GM18511 (cell line): ENCODE results near the gene TBXA2R.
A peak's percentile ranks its signal among the peaks of the same experiment; 100 is the strongest.

Experiments used
- ATAC-seq: cut with Tn5 transposase; IDR thresholded peaks from one replicate; pipeline ENCODE4 v1.9.1; 2021; ENCODE audit warnings: mild to moderate bottlenecking, moderate library complexity; ENCODE audit not compliant: unreplicated experiment

The TBXA2R gene

DNA sequence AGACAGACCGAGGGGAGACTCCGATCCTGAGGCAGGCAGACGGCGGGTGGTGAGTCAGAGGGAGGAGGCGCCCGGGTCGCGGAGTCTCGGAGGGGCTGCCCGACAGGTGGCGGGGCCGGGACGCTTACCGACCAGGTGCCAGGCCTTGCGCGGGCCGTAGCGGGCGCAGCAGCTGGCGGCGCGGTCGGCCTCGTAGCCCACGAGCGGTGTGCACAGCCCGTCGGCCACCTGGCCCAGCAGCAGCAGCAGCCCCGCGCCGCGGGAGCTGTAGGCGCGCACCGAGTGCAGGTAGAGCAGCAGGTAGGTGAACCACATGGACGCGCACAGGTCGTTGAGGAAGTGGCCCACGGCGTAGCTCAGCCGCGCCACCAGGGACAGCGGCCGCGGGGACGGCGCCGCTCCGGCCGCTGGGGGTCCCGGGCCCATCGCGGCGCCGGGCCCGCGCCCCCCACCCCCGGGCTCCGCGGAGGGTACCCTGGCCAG lies 49.7 kb downstream of the TBXA2R start:
- peak; percentile 21 for ATAC-seq

DNA sequence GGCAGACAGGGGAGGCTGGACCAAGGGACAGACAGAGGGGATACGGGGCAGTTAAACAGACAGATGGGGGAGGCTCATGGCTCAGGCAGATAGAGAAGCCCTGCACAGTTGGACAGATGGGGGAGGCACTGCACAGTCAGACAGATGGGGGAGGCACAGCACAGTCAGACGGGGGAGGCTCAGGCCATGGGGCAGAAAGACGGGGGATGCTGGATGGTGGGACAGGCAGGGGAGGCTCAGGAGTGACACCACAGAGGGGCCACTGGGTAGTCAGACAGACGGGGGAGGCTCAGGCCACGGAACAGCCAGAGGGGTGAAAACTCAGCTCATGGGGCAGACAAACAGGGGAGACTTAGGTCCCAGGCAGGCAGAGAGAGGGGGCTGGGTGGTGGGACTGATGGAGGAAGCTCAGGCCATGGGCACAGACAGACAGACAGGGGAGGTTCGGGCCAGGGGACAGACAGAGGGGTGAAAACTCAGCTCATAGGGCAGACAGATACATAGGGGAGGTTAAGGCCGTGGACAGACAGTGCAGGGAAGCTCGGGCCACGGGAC lies 50.2 kb downstream of the TBXA2R start:
- ATAC-seq: no peak

DNA sequence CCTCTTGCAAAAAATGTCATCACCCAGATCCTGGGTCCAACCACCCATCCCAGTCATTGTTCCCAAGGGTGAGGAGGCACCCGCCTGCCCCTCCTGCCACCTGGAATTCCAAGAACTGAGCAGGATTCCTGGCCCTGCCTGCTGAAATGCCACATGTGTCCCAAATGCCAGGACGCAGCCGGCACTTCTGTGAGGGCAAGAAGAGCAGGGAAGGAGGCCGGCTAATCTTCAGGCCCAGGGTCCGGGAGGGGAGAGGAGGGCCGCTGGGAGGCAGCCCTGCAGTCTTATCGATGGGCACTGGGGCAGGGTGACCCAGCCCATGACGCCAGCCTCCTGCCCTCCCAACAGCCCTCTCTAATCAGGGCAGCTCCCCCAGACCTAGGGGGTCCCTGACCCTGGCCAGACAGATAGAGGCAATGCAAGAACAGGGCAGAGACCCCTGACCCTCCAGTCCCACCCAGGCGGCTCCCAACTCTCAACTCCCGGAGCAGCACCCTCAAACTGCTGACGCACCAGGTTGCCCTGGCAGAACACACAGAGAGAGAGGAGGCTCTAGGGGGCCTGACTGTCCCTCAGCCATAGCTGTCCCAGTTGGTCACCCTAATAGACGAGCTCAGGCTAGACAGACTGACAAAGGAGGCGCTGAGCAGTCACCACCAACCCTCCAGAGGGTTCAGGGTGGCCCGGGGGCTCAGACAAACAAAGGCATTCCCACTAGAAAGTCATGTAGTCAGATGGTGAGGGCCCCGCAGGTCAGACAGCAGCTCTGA lies 50.8 kb downstream of the TBXA2R start:
- no peak for ATAC-seq

- ATAC-seq: no peak
These were observed 52.2 kb downstream of the TBXA2R start for GRCh38 chr19:3554254-3555083.

- no peak for ATAC-seq
These were observed 54.9 kb downstream of the TBXA2R start for GRCh38 chr19:3551792-3552095.

DNA sequence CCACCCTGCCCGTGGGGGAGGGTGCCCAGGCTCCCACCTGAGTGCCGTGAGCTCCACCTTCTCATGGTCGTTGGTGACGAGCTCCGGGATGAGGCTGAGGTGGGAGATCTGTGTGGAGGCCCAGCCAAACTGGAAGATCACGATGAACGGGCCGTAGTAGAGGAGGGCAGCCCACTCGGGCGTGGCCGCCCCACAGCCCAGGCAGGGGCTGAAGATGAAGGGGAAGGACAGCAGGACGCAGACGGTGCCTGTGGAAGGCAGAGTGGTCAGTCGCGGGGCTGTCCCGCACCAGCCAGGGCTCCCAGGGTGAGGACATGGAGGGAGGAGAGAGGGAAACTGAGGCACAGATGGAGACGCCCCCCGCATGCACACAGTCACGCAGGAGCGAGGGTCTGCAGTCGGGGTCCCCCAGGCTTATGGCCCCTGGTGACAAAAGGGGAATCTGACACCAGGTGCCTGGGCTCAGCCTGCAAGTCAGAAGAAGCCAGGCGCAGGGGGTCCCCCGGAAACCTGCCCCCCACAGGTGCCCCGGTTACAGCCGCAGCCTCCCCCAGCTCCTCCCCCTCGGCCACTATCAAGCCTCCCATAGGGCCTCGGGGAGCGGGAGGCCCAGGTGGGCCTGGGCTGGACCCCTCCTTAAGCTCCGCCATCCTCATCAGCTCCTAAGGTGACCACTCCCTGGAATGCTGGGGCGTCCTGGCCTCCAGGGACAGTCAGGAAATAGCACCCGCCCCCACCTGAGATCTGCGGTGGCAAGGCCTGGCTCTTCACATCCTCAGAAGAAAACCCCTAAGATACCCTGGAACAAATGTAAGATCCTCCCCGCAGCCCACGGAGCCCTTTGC lies 55.5 kb downstream of the TBXA2R start:
- ATAC-seq: no peak

- ATAC-seq: no peak
These were observed 56.9 kb downstream of the TBXA2R start for GRCh38 chr19:3549816-3550215.

- ATAC-seq: no peak
These were observed 58.1 kb downstream of the TBXA2R start for GRCh38 chr19:3548606-3549005.

DNA sequence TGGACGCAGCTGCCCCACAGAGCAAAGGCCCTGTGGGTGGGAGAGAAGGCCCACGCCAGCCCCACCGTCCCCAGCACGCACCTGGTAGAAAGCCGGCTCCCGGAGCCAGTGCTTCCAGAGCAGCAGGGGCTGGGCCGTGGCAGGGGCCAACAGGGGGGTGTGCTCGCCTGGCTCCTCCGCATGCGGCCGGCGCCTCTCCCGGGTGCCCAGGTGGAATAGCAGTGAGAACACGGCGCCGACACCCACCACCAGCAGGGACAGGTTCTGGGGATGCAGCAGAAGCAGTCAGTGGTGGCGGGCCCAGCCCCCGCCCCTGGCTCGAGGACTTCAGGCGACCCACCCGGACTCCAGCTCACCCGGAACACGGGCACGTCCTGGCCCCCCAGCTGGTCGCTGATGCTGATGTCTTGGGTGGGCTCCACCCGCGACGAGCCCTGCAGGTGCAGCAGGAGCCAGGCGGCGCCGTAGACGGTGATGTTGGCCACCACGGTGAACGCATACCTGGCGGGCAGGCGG lies 58.9 kb downstream of the TBXA2R start:
- no peak for ATAC-seq

DNA sequence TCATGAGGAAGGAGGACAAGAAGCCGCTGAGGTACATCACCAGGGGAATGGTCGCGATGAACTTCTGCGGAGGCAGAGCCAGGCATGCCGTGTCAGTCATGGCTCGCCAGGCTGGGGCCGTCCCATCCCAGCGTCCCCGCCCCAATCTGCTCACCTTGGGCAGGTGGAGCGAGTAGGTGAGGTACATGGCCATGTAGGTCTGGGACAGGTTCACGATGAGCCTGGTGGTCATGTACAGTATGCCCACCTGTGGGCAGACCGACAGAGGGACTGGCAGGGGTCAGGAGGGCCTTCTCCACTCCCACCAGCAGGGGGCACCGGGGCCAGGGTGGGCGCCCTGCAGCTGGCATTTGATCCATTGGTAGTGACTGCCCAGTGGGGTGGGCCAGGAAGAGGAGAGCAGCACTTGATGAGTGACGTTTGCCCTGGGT lies 59.4 kb downstream of the TBXA2R start:
- no peak for ATAC-seq

DNA sequence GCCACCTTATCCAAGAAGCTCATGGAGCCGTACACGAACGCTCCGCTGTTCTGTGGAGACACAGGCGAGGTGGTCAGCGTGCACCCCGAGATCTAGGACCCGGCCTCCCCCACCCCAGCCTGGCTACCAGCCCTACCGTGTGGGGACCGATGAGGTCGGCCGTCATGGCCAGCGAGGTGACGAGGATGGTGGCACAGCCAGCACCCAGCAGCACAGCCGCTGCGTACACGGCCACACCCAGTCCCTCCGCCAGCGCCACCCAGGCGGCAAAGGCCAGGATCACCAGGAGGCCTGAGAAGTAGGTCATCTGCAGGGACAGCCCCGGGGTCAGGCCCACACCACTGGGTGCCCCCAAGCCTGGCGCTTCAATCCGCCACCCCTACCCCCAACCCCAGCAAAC lies 60.6 kb downstream of the TBXA2R start:
- ATAC-seq: no peak

DNA sequence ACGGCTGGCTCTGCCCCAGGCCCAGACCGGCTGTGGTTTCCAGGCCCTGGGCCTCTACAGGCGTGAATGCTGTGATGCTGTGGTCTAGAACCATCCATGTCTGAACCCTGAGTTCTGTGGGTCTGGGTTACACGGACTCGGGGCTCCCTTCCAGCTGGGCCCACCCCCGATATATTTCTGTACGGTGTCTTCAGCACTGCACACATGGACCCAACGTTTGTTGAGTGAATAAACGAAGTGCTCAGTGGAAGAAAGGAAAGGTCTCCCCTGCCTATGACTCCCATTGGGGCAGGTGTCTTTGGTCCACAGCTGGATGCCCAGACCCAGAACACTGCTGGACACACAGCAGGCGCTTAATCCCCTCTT lies 61.0 kb downstream of the TBXA2R start:
- no peak for ATAC-seq

GRCh38 chr19:3544742-3545668 lies 61.7 kb downstream of the TBXA2R start:
- ATAC-seq: no peak
